ENCODE results near the gene TRIO.

TRIO gene

DNA sequence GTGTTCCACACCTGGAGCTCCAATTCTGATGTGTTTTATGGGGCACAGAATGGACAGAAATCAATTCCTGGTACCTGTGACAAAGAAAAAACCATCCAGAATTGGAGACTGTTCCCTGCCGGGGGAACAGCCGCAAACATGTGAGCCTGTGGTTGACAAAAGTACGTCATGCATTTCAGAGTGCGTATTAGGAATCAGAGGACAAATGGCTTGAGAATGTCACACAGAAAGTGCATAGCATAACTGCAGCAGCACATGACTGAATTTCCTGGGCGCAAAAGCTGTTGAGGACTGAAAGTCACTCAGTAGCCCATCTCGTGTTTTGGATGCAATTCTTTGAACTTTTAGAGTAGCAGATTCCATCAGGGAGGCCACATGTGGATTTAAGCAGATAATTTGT, 85.1 kb downstream of the TRIO start:
- no peaks in the 10 kb centered on the region for H3F3A ChIP-seq (ENCODE audit: control insufficient read depth, insufficient read depth)
- no peak overlapping the region for H3K4me3 ChIP-seq (ENCODE audit: low read length)
- H3K9me2 ChIP-seq (replicated peaks; ENCODE audit: control insufficient read depth, low read length), result no peaks in the 10 kb centered on the region
- TF ChIP-seq, protein P1, sequence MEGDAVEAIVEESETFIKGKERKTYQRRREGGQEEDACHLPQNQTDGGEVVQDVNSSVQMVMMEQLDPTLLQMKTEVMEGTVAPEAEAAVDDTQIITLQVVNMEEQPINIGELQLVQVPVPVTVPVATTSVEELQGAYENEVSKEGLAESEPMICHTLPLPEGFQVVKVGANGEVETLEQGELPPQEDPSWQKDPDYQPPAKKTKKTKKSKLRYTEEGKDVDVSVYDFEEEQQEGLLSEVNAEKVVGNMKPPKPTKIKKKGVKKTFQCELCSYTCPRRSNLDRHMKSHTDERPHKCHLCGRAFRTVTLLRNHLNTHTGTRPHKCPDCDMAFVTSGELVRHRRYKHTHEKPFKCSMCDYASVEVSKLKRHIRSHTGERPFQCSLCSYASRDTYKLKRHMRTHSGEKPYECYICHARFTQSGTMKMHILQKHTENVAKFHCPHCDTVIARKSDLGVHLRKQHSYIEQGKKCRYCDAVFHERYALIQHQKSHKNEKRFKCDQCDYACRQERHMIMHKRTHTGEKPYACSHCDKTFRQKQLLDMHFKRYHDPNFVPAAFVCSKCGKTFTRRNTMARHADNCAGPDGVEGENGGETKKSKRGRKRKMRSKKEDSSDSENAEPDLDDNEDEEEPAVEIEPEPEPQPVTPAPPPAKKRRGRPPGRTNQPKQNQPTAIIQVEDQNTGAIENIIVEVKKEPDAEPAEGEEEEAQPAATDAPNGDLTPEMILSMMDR (IDR thresholded peaks at IDR 0.05; ENCODE audit: low read depth, low read length, poor library complexity, severe bottlenecking), result no peak
- TF ChIP-seq EZH2phosphoT487 (IDR thresholded peaks at IDR 0.05; ENCODE audit: borderline replicate concordance, low read length), result no peak
- H4K20me1 ChIP-seq (ENCODE audit: control insufficient read depth, insufficient read depth, low read depth, low read length), result no peaks in the 10 kb centered on the region
- peaks cover 73% of the 10 kb centered on the region for H3K79me2 ChIP-seq (ENCODE audit: control insufficient read depth, low read length)
- no peaks in the 10 kb centered on the region for H3K36me3 ChIP-seq (ENCODE audit: control insufficient read depth, low read length)
- no peak overlapping the region for H3K27ac ChIP-seq (ENCODE audit: low read depth, low read length)
- H3K4me2 ChIP-seq (ENCODE audit: low read length), result no peak overlapping the region
- peaks cover 26% of the 10 kb centered on the region for H3K4me1 ChIP-seq (ENCODE audit: control insufficient read depth, low read length)
- no peaks in the 10 kb centered on the region for H3K9me3 ChIP-seq (ENCODE audit: control insufficient read depth, insufficient read depth, low read length)
- H3K27me3 ChIP-seq (ENCODE audit: control insufficient read depth, low read length), result no peaks in the 10 kb centered on the region

- Histone ChIP-seq H3K27me3 (ENCODE audit: control insufficient read depth, low read length) (no peaks in the 10 kb centered on the region), H3F3A (ENCODE audit: control insufficient read depth, insufficient read depth) (no peaks in the 10 kb centered on the region), H3K36me3 (ENCODE audit: control insufficient read depth, low read length) (no peaks in the 10 kb centered on the region), H3K4me1 (ENCODE audit: control insufficient read depth, low read length) (peaks cover 18% of the 10 kb centered on the region), H3K4me3 (ENCODE audit: low read length) (no peak overlapping the region), H3K9me2 (replicated peaks; ENCODE audit: control insufficient read depth, low read length) (no peaks in the 10 kb centered on the region), H3K79me2 (ENCODE audit: control insufficient read depth, low read length) (peaks cover 76% of the 10 kb centered on the region), H3K27ac (ENCODE audit: low read depth, low read length) (no peak overlapping the region), H3K9me3 (ENCODE audit: control insufficient read depth, insufficient read depth, low read length) (no peaks in the 10 kb centered on the region), H4K20me1 (ENCODE audit: control insufficient read depth, insufficient read depth, low read depth, low read length) (no peaks in the 10 kb centered on the region), H3K4me2 (ENCODE audit: low read length) (no peak overlapping the region)
- no peak for TF ChIP-seq EZH2phosphoT487 (IDR thresholded peaks at IDR 0.05; ENCODE audit: borderline replicate concordance, low read length)
- TF ChIP-seq, protein P1 (IDR thresholded peaks at IDR 0.05; ENCODE audit: low read depth, low read length, poor library complexity, severe bottlenecking), result no peak
These were observed 86.0 kb downstream of the TRIO start for GRCh38 chr5:14229181-14229580.

GRCh38 chr5:14229734-14230133, 86.6 kb downstream of the TRIO start:
- no peak for TF ChIP-seq EZH2phosphoT487 (IDR thresholded peaks at IDR 0.05; ENCODE audit: borderline replicate concordance, low read length)
- TF ChIP-seq, protein P1 (IDR thresholded peaks at IDR 0.05; ENCODE audit: low read depth, low read length, poor library complexity, severe bottlenecking), result no peak
- H3K79me2 ChIP-seq (ENCODE audit: control insufficient read depth, low read length), result peaks cover 75% of the 10 kb centered on the region
- H4K20me1 ChIP-seq (ENCODE audit: control insufficient read depth, insufficient read depth, low read depth, low read length), result no peaks in the 10 kb centered on the region

More at GRCh38 chr5:14229734-14230133, 86.6 kb downstream of the TRIO start:
- H3K4me1 ChIP-seq (ENCODE audit: control insufficient read depth, low read length), result peaks cover 13% of the 10 kb centered on the region
- no peaks in the 10 kb centered on the region for H3K9me3 ChIP-seq (ENCODE audit: control insufficient read depth, insufficient read depth, low read length)
- no peaks in the 10 kb centered on the region for H3K9me2 ChIP-seq (replicated peaks; ENCODE audit: control insufficient read depth, low read length)
- no peak overlapping the region for H3K4me3 ChIP-seq (ENCODE audit: low read length)
- H3K36me3 ChIP-seq (ENCODE audit: control insufficient read depth, low read length), result no peaks in the 10 kb centered on the region
- no peaks in the 10 kb centered on the region for H3F3A ChIP-seq (ENCODE audit: control insufficient read depth, insufficient read depth)
- no peak overlapping the region for H3K4me2 ChIP-seq (ENCODE audit: low read length)
- no peak overlapping the region for H3K27ac ChIP-seq (ENCODE audit: low read depth, low read length)
- no peaks in the 10 kb centered on the region for H3K27me3 ChIP-seq (ENCODE audit: control insufficient read depth, low read length)
